Measurements from ENCODE around the gene MOB1A. TPM values are rescaled to one million over a fixed set of nuclear protein-coding genes. Genes with fewer than 3 reads are reported as not detected.
"Not testable (repeated sequence)": the region's sequence is repeated elsewhere in the genome, so short reads cannot be mapped to it uniquely, and the experiment has no call there.

The MOB1A gene
- polyA plus RNA-seq: 100 to 1,000 TPM; 198 to 215 (median 208) TPM

- H3K9me3 Mint-ChIP-seq: no peaks in the 10 kb centered on the region
- peak within 1 kb of the TSS; percentile 88 to 97 (median 93) for H3K27ac Mint-ChIP-seq
- H3K4me1 Mint-ChIP-seq: peaks cover 43 to 47% of the 10 kb centered on the region in 2 donors
- peak; percentile 98 to 99 (median 99) for DNase-seq
- peak within 1 kb of the TSS; percentile 92 to 97 (median 94) for H3K4me3 Mint-ChIP-seq
- peaks cover 2 to 8% (median 6%) of the 10 kb centered on the region in 3 donors for H3K27me3 Mint-ChIP-seq (ENCODE audit: low read depth in 3 of 3)
- H3K36me3 Mint-ChIP-seq: no peaks in the 10 kb centered on the region
Measured at GRCh38 chr2:74178211-74179062, at the start of gene MOB1A. MOB1A (minus strand) TSS chr2:74178879; CDS start chr2:74178674, 205 bp downstream.

GRCh38 chr2:74227646-74228045, 49.0 kb upstream of the MOB1A start:
- no peaks in the 10 kb centered on the region for H3K4me1 Mint-ChIP-seq
- H3K9me3 Mint-ChIP-seq: no peaks in the 10 kb centered on the region
- no peak for DNase-seq
- no peak overlapping the region for H3K27ac Mint-ChIP-seq
- no peak overlapping the region for H3K4me3 Mint-ChIP-seq
- H3K27me3 Mint-ChIP-seq (ENCODE audit: low read depth in 3 of 3): peaks cover 0 to 5% (median 0%) of the 10 kb centered on the region in 3 donors
- no peaks in the 10 kb centered on the region for H3K36me3 Mint-ChIP-seq

- no peak for DNase-seq
- no peak overlapping the region for H3K27ac Mint-ChIP-seq
- no peak overlapping the region for H3K4me3 Mint-ChIP-seq
- H3K4me1 Mint-ChIP-seq: no peaks in the 10 kb centered on the region
- no peaks in the 10 kb centered on the region for H3K36me3 Mint-ChIP-seq
- peaks cover 0 to 6% (median 0%) of the 10 kb centered on the region in 3 donors for H3K27me3 Mint-ChIP-seq (ENCODE audit: low read depth in 3 of 3)
- no peaks in the 10 kb centered on the region for H3K9me3 Mint-ChIP-seq
Measured at GRCh38 chr2:74226648-74227213, 48.1 kb upstream of the MOB1A start.

- Mint-ChIP-seq H3K27me3 (ENCODE audit: low read depth in 3 of 3) (peaks cover 0 to 8% (median 0%) of the 10 kb centered on the region in 3 donors), H3K4me1 (no peaks in the 10 kb centered on the region), H3K36me3 (no peaks in the 10 kb centered on the region), H3K4me3 (no peak overlapping the region), H3K27ac (no peak overlapping the region), H3K9me3 (no peaks in the 10 kb centered on the region)
- no peak for DNase-seq
Measured at GRCh38 chr2:74225698-74226459, 47.2 kb upstream of the MOB1A start.

- Mint-ChIP-seq H3K27ac (peak overlapping the region in 1 of 6 donors; percentile 14), H3K27me3 (ENCODE audit: low read depth in 3 of 3) (peaks cover 0 to 8% (median 0%) of the 10 kb centered on the region in 3 donors), H3K4me1 (no peaks in the 10 kb centered on the region), H3K36me3 (peaks cover 0 to 2% (median 0%) of the 10 kb centered on the region in 3 donors), H3K9me3 (no peaks in the 10 kb centered on the region), H3K4me3 (no peak overlapping the region)
- no peak for DNase-seq
Measured at GRCh38 chr2:74223941-74224770, 45.5 kb upstream of the MOB1A start.

GRCh38 chr2:74222300-74222650, 43.6 kb upstream of the MOB1A start:
- Mint-ChIP-seq H3K27ac (no peak overlapping the region), H3K27me3 (ENCODE audit: low read depth in 3 of 3) (peaks cover 0 to 5% (median 0%) of the 10 kb centered on the region in 3 donors)

GRCh38 chr2:74221604-74222299, 43.1 kb upstream of the MOB1A start:
- peaks cover 0 to 5% (median 0%) of the 10 kb centered on the region in 3 donors for H3K27me3 Mint-ChIP-seq (ENCODE audit: low read depth in 3 of 3)
- DNase-seq: no peak
- peak overlapping the region in 1 of 6 donors; percentile 28 for H3K27ac Mint-ChIP-seq
- no peaks in the 10 kb centered on the region for H3K4me1 Mint-ChIP-seq
- H3K36me3 Mint-ChIP-seq: peaks cover 0 to 6% (median 0%) of the 10 kb centered on the region in 3 donors
- H3K9me3 Mint-ChIP-seq: no peaks in the 10 kb centered on the region
- no peak overlapping the region for H3K4me3 Mint-ChIP-seq

More at GRCh38 chr2:74222300-74222650, 43.6 kb upstream of the MOB1A start:
- no peaks in the 10 kb centered on the region for H3K9me3 Mint-ChIP-seq
- no peak for DNase-seq
- peaks cover 0 to 6% (median 0%) of the 10 kb centered on the region in 3 donors for H3K36me3 Mint-ChIP-seq
- H3K4me3 Mint-ChIP-seq: no peak overlapping the region
- H3K4me1 Mint-ChIP-seq: no peaks in the 10 kb centered on the region

- H3K27ac Mint-ChIP-seq: no peak overlapping the region
- no peak for DNase-seq
- peaks cover 0 to 5% (median 0%) of the 10 kb centered on the region in 3 donors for H3K27me3 Mint-ChIP-seq (ENCODE audit: low read depth in 3 of 3)
- H3K4me1 Mint-ChIP-seq: no peaks in the 10 kb centered on the region
- no peak overlapping the region for H3K4me3 Mint-ChIP-seq
- no peaks in the 10 kb centered on the region for H3K9me3 Mint-ChIP-seq
- peaks cover 0 to 6% (median 1%) of the 10 kb centered on the region in 3 donors for H3K36me3 Mint-ChIP-seq
Measured at GRCh38 chr2:74221091-74221490, 42.4 kb upstream of the MOB1A start.

- peaks cover 0 to 6% (median 4%) of the 10 kb centered on the region in 3 donors for H3K36me3 Mint-ChIP-seq
- H3K27me3 Mint-ChIP-seq (ENCODE audit: low read depth in 3 of 3): peaks cover 0 to 3% (median 0%) of the 10 kb centered on the region in 3 donors
- no peak for DNase-seq
- H3K4me1 Mint-ChIP-seq: no peaks in the 10 kb centered on the region
- peak overlapping the region in 2 of 6 donors; percentile 72 to 79 for H3K27ac Mint-ChIP-seq
- no peaks in the 10 kb centered on the region for H3K9me3 Mint-ChIP-seq
- H3K4me3 Mint-ChIP-seq: no peak overlapping the region
Measured at GRCh38 chr2:74219846-74220486, 41.3 kb upstream of the MOB1A start.

- peaks cover 0 to 2% (median 0%) of the 10 kb centered on the region in 3 donors for H3K27me3 Mint-ChIP-seq (ENCODE audit: low read depth in 3 of 3)
- H3K4me3 Mint-ChIP-seq: no peak overlapping the region
- no peak overlapping the region for H3K27ac Mint-ChIP-seq
- no peak for DNase-seq
- H3K36me3 Mint-ChIP-seq: peaks cover 5 to 13% (median 5%) of the 10 kb centered on the region in 3 donors
- H3K9me3 Mint-ChIP-seq: no peaks in the 10 kb centered on the region
- no peaks in the 10 kb centered on the region for H3K4me1 Mint-ChIP-seq
Measured at GRCh38 chr2:74216642-74217041, 38.0 kb upstream of the MOB1A start.

GRCh38 chr2:74215771-74216170, 37.1 kb upstream of the MOB1A start:
- H3K9me3 Mint-ChIP-seq; H3K27ac Mint-ChIP-seq; H3K4me3 Mint-ChIP-seq; DNase-seq; H3K4me1 Mint-ChIP-seq; H3K27me3 Mint-ChIP-seq (ENCODE audit: low read depth in 3 of 3): not testable (repeated sequence)
- H3K36me3 Mint-ChIP-seq: peaks cover 11 to 20% (median 13%) of the 10 kb centered on the region in 3 donors

GRCh38 chr2:74212702-74213410, 34.2 kb upstream of the MOB1A start:
- Mint-ChIP-seq H3K27ac (no peak overlapping the region), H3K4me1 (peaks cover 7 to 9% of the 10 kb centered on the region in 2 donors), H3K9me3 (no peaks in the 10 kb centered on the region), H3K27me3 (ENCODE audit: low read depth in 3 of 3) (no peaks in the 10 kb centered on the region), H3K36me3 (peaks cover 15 to 28% (median 20%) of the 10 kb centered on the region in 3 donors), H3K4me3 (no peak overlapping the region)
- DNase-seq: no peak

Data from immature natural killer cell (primary cell).